IMR-90 (cell line): Measurements from ENCODE around the gene SPRED2. TPM values are rescaled to one million over a fixed set of nuclear protein-coding genes. Genes with fewer than 3 reads are reported as not detected.

Source experiments
- ATAC-seq: fragments of 200-7000 bp; cut with Tn5 transposase; 2 replicates; pipeline ENCODE4 v1.9.1; 2020; ENCODE audit warnings: low read depth, mild to moderate bottlenecking, moderate library complexity
- BruUV-seq: library from RNA; stranded (reverse); fragments of 400-500 nt; replicated peaks from 2 replicates; lab custom pipeline; 2021; lab: Mats Ljungman, UMichigan
- CTCF ChIA-PET: fragments of 300-600 bp; formaldehyde crosslinking; extraction: SDS; loops from one replicate; lab custom pipeline; 2021; ENCODE audit warnings: antibody characterized with exemption; lab: Yijun Ruan, JAX
- POLR2A ChIA-PET: fragments of 300-600 bp; sonication (Branson Sonifier 250); formaldehyde crosslinking; loops from one replicate; lab custom pipeline; 2022; ENCODE audit warnings: antibody characterized with exemption; ENCODE audit not compliant: unreplicated experiment; lab: Charles Lee
- DNase-seq: peaks from one replicate; pipeline ENCODE4 v3.0.0; 2013
- H2AFZ ChIP-seq: replicated peaks from 2 replicates; pipeline ENCODE3; 2013; ENCODE audit warnings: low read length, mild to moderate bottlenecking; ENCODE audit not compliant: poor library complexity
- H2AK5ac ChIP-seq: 2 replicates; pipeline ENCODE4 v1.6.1; 2013; ENCODE audit warnings: low read depth, low read length, inconsistent platforms
- H2AK9ac ChIP-seq: replicated peaks from 2 replicates; pipeline ENCODE3; 2013; ENCODE audit warnings: mild to moderate bottlenecking, low read depth, low read length, moderate library complexity; ENCODE audit not compliant: poor library complexity
- H2BK120ac ChIP-seq: 2 replicates; pipeline ENCODE4 v1.6.1; 2013; ENCODE audit warnings: low read depth, low read length, inconsistent platforms
- H2BK15ac ChIP-seq: 3 replicates; pipeline ENCODE4 v1.6.1; 2013; ENCODE audit warnings: low read depth, low read length, inconsistent platforms
- H2BK20ac ChIP-seq: 2 replicates; pipeline ENCODE4 v1.6.1; 2013; ENCODE audit warnings: low read depth, mild to moderate bottlenecking, inconsistent platforms, low read length, moderate library complexity
- H2BK5ac ChIP-seq: 2 replicates; pipeline ENCODE4 v1.6.1; 2013; ENCODE audit warnings: mild to moderate bottlenecking, low read depth, low read length, inconsistent platforms; ENCODE audit not compliant: poor library complexity, severe bottlenecking
- H3K14ac ChIP-seq: replicated peaks from 2 replicates; pipeline ENCODE4 v1.6.1; 2013; ENCODE audit warnings: low read depth, low read length, inconsistent platforms
- H3K18ac ChIP-seq: 2 replicates; pipeline ENCODE4 v1.6.1; 2013; ENCODE audit warnings: low read depth, low read length, control low read depth
- H3K23ac ChIP-seq: 2 replicates; pipeline ENCODE4 v1.6.1; 2013; ENCODE audit warnings: low read depth, low read length, inconsistent platforms
- H3K27ac ChIP-seq: 2 replicates; pipeline ENCODE4 v1.5.1; 2013; ENCODE audit warnings: mild to moderate bottlenecking, control low read depth, low read length; ENCODE audit not compliant: insufficient read depth
- H3K27me3 ChIP-seq: 2 replicates; pipeline ENCODE4 v1.6.1; 2013; ENCODE audit warnings: low read length; ENCODE audit not compliant: control insufficient read depth, insufficient read depth
- H3K36me3 ChIP-seq: 2 replicates; pipeline ENCODE4 v1.6.1; 2013; ENCODE audit warnings: low read length, mixed read lengths; ENCODE audit not compliant: control insufficient read depth, insufficient read depth
- H3K4ac ChIP-seq: 2 replicates; pipeline ENCODE4 v1.6.1; 2013; ENCODE audit warnings: low read depth, low read length, inconsistent platforms
- H3K4me1 ChIP-seq: 2 replicates; pipeline ENCODE4 v1.6.1; 2013; ENCODE audit warnings: low read length, mixed read lengths; ENCODE audit not compliant: control insufficient read depth, insufficient read depth
- H3K4me2 ChIP-seq: 2 replicates; pipeline ENCODE4 v1.6.1; 2013; ENCODE audit warnings: low read depth, mild to moderate bottlenecking, control low read depth, low read length, moderate library complexity
- H3K4me3 ChIP-seq: 2 replicates; pipeline ENCODE4 v1.5.1; 2013; ENCODE audit warnings: low read depth, mild to moderate bottlenecking, control low read depth, low read length, moderate library complexity; ENCODE audit not compliant: insufficient read depth
- H3K56ac ChIP-seq: 2 replicates; pipeline ENCODE4 v1.6.1; 2013; ENCODE audit warnings: low read length, inconsistent platforms; ENCODE audit not compliant: insufficient read depth; ENCODE audit errors: extremely low read depth
- H3K79me1 ChIP-seq, 2 experiments: 2 replicates each; pipeline ENCODE4 v1.6.1; 2013; ENCODE audit warnings: low read length in 2 of 2, inconsistent platforms in 1 of 2, low read depth in 1 of 2
- H3K9ac ChIP-seq: 2 replicates; pipeline ENCODE4 v1.6.1; 2013; ENCODE audit warnings: low read depth, low read length, control low read depth
- H3K9me1 ChIP-seq: 2 replicates; pipeline ENCODE4 v1.6.1; 2013; ENCODE audit warnings: low read length, inconsistent platforms; ENCODE audit not compliant: insufficient read depth
- H3K9me3 ChIP-seq: 2 replicates; pipeline ENCODE4 v1.6.1; 2013; ENCODE audit warnings: low read length; ENCODE audit not compliant: control insufficient read depth, insufficient read depth
- H4K20me1 ChIP-seq: 2 replicates; pipeline ENCODE4 v1.6.1; 2013; ENCODE audit warnings: low read length, inconsistent platforms; ENCODE audit not compliant: insufficient read depth
- H4K5ac ChIP-seq: 2 replicates; pipeline ENCODE4 v1.6.1; 2013; ENCODE audit warnings: mild to moderate bottlenecking, low read depth, low read length, control low read depth
- H4K8ac ChIP-seq, 2 experiments: 2 replicates each; pipeline ENCODE4 v1.6.1; 2013; ENCODE audit warnings: low read depth in 2 of 2, low read length in 2 of 2, control low read depth in 1 of 2, inconsistent platforms in 1 of 2
- H4K91ac ChIP-seq: 2 replicates; pipeline ENCODE4 v1.6.1; 2013; ENCODE audit warnings: low read depth, low read length, inconsistent platforms; ENCODE audit not compliant: insufficient read depth
- BHLHE40 ChIP-seq: fragments of 150-350 bp; IDR thresholded peaks from 2 replicates; pipeline ENCODE4 v1.6.1; 2016; ENCODE audit warnings: mild to moderate bottlenecking, low read depth, low read length
- ELK1 ChIP-seq: fragments of 150-350 bp; IDR thresholded peaks from 2 replicates; pipeline ENCODE4 v1.6.1; 2016; ENCODE audit warnings: low read depth, mild to moderate bottlenecking, low read length, moderate library complexity, borderline replicate concordance
- FOS ChIP-seq: fragments of 150-350 bp; IDR thresholded peaks from 2 replicates; pipeline ENCODE4 v1.6.1; 2016; ENCODE audit warnings: low read depth, low read length
- MAZ ChIP-seq: IDR thresholded peaks from 2 replicates; pipeline ENCODE4 v1.6.1; 2012; ENCODE audit warnings: low read depth, mild to moderate bottlenecking, low read length, improper control_type of control experiment, moderate library complexity, borderline replicate concordance
- MXI1 ChIP-seq: IDR thresholded peaks from 2 replicates; pipeline ENCODE4 v1.6.1; 2012; ENCODE audit warnings: low read depth, mild to moderate bottlenecking, low read length, moderate library complexity, borderline replicate concordance
- NFE2L2 ChIP-seq: fragments of 150-350 bp; IDR thresholded peaks from 2 replicates; pipeline ENCODE4 v1.6.1; 2016; ENCODE audit warnings: low read depth, mild to moderate bottlenecking, low read length
- RAD21 ChIP-seq: IDR thresholded peaks from 2 replicates; pipeline ENCODE4 v1.6.1; 2012; ENCODE audit warnings: low read length, improper control_type of control experiment
- WGBS, 2 experiments: methylation state at CpG; one replicate each; pipeline versions ENCODE4 v1.1.5 to v1.1.7; 2013; ENCODE audit warnings: missing lambda C conversion rate in 2 of 2; ENCODE audit not compliant: insufficient read length in 1 of 2; ENCODE audit errors: extremely low coverage in 2 of 2; 5-methylcytosine and 5-hydroxymethylcytosine counted together
- dilution Hi-C: fragments of 300-500 bp; cut with HindIII; formaldehyde crosslinking; loops from one replicate; pipeline ENCODE4 v1.14.3; 2018; ENCODE audit warnings: low sequenced_read_pairs; ENCODE audit not compliant: unreplicated experiment
- in situ Hi-C: fragments of 300-500 bp; cut with MboI; formaldehyde crosslinking; loops from 3 replicates; pipeline ENCODE4 v1.14.3; 2019; ENCODE audit warnings: low sequenced_read_pairs, inconsistent platforms, mixed read lengths
- intact Hi-C: fragments of 100-400 bp; cut with micrococcal nuclease; formaldehyde crosslinking; loops from 2 replicates; pipeline ENCODE4 v1.10.0; 2022
- polyA plus RNA-seq, 3 experiments: library from polyadenylated mRNA; depleted of rRNA; stranded (reverse); fragments of >200 nt; gene quantifications; 2 replicates each; pipeline ENCODE4 v1.2.3, GENCODE V29; 2012; ENCODE audit warnings: low replicate concordance in 1 of 3
- total RNA-seq: library from RNA; depleted of rRNA; stranded (reverse); fragments of >200 nt; gene quantifications from 2 replicates; pipeline ENCODE4 v1.2.3, GENCODE V29; 2012

The SPRED2 gene
- total and polyA plus RNA-seq, 2 of the 4 experiments (the other 2 are of a cell fraction): 4.8 to 18.7 TPM

- intact Hi-C loops (no loop called here), in situ Hi-C loops (no loop called here), dilution Hi-C loops (no loop called here)
- Histone ChIP-seq H4K91ac (no peak overlapping the region), H2BK5ac (no peak overlapping the region), H3K14ac (no peak overlapping the region), H4K8ac (no peak overlapping the region), H2BK120ac (no peak overlapping the region), H2AK5ac (no peak overlapping the region), H3K18ac (no peak overlapping the region), H4K20me1 (no peaks in the 10 kb centered on the region), H3K56ac (no peak overlapping the region), H2BK15ac (no peak overlapping the region), H2AFZ (no peak overlapping the region), H3K79me1 (no peaks in the 10 kb centered on the region), H3K27me3 (no peaks in the 10 kb centered on the region; the same call in 1 of the 2 replicates), H3K4me2 (no peak overlapping the region), H3K9me1 (no peaks in the 10 kb centered on the region), H3K9ac (no peak overlapping the region), H4K5ac (no peak overlapping the region), H3K4me3 (no peak overlapping the region), H3K4ac (no peak overlapping the region), H3K27ac (no peak overlapping the region), H2AK9ac (no peak overlapping the region), H3K4me1 (no peaks in the 10 kb centered on the region), H2BK20ac (no peak overlapping the region), H3K9me3 (no peaks in the 10 kb centered on the region), H3K23ac (no peak overlapping the region), H3K36me3 (no peaks in the 10 kb centered on the region)
- TF ChIP-seq NFE2L2 (no peak), MAZ (no peak), RAD21 (no peak), MXI1 (no peak), BHLHE40 (no peak), FOS (no peak), ELK1 (no peak)
- BruUV-seq: no TSS peak
- WGBS, 2 experiments: 58% methylated on average over 3 of the region's 5 CpGs; no CpG with 5 or more reads in 1 of the 2 experiments
- DNase-seq: no peak
- ATAC-seq: no peak
- ChIA-PET CTCF (no interaction called here), POLR2A (no interaction called here)
Observed at GRCh38 chr2:65465124-65465523, 32.7 kb upstream of the SPRED2 start.
